GM18508 (cell line): Measurements from ENCODE around the gene C10orf71.
A peak's percentile ranks its signal among the peaks of the same experiment; 100 is the strongest.

ENCODE experiments used
- ATAC-seq: cut with Tn5 transposase; IDR thresholded peaks from one replicate; pipeline ENCODE4 v1.9.1; 2021; ENCODE audit warnings: moderate number of reproducible peaks; ENCODE audit not compliant: insufficient read depth, unreplicated experiment

C10orf71 gene

DNA sequence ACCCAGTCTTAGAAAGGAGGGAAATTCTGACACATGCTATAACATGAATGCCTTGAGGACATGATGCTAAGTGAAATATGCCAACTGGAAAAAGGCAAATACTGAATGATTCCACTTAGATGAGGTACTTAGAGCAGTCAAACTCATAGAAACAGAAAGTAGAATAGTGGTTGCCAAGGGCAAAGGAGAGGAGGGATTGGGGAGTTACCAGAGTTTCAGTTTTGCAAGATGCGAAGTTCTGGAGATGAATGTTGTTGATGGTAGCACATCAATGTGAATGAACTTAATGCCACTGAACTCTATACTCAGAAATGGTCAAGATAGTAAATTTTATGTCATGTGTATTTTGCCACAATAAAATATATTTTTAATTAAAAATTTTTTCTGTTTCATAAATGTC, 58.0 kb downstream of the C10orf71 start:
- peak; percentile 84 for ATAC-seq

DNA sequence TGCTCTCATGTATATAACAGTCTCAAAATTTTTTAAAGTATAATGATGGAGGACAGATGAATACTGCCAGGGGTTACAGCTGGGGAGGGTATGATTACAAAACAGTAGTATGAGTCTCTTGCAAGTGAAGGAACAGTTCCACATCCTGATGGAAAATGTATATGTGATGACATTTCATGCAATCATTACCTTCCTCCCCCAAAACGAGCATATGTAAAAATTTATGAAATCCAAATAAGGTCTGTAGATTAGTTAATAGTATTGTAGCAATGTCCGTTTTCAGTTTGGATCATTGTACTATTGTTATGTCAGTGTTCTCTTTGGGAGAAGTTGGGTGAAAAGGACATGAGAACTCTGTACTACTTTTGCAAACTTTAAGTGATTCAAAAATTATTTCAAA, 58.9 kb downstream of the C10orf71 start:
- ATAC-seq, result no peak

DNA sequence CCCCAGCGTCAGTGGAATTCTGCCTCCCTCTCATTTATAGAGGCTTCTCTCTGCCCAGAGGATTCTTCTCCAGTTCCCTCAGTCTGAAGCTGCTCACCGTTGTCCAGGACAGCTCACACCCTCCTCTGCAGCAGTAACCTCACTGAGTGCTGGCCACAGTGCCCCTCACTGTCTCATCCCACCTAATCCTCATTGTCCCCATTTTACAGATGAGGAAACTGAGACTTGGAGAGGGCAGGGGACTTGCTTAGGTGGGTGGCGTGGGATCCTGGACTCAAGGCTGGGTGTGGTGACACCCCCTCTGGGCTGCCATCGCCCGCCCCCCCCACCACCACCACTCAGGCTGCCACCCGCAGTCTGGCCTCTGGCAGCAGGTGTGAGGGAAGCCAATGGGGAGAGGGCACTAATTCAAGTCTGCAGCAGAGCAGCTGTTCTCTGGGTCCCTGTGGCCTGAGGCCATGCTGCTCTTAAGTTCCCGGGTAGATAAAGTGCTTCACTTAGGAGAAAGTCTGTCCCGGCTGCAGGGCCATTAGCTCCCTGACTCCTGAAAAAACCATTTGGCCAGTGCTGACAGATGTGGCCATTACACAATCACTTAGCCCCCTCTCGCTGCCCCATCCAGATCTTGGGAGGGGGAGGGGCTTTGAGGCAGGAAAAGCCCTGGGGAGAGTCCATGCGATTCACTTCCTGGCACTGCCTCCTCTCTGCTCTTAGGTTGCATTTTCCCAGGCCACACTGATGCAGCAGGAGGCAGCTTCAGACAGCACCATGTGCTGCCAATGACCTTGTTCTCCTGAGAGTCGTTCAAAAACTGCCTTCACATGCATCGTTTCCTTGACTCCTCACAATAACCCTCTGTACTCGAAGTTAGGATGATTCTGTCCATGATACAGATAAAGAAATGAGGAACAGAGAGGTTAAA, 60.6 kb downstream of the C10orf71 start:
- ATAC-seq, result no peak

DNA sequence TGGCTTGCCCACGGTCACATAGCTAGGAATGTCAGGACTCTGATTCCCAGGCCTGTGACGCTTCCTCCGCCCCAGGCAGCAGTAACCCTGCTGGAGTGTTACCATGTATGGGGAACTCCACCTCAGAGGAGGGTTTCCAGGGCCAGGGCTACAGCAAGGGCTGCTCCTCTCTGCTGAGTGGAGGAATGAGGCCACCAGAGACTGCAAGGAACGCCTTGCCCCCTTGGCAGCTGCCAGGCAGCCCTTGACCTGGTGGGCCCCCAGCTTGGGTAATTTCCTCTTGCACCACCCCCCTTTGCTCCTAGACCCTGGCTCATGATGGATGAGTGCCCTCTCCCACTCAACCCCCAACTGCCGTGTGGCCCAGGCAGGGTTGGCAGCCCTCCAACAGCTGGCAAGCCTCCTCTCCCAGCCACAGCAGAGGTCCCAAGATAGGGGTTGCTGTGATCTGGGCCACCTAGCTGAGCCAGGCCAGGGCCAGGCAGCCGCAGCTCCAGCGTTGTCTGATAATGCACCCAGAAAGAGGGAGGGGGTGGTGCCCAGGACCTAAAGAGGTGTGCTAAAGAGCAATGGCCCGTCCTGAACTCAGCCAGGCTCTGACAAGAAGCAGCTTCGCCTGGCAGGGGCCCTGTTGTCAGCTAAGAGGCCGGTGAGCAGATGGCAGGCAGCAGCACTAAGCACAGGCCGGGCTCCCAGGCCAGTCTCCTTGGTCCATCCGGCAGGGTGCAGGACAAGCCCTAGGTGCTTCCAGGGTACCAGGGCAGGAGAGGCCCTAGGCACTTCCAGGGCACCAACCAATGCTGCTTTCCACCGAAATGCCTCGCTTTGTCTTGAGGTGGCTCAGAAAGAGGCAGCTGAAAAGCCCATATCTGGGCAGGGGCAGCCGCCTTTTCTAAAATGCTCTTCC, 61.6 kb downstream of the C10orf71 start:
- ATAC-seq, result no peak

DNA sequence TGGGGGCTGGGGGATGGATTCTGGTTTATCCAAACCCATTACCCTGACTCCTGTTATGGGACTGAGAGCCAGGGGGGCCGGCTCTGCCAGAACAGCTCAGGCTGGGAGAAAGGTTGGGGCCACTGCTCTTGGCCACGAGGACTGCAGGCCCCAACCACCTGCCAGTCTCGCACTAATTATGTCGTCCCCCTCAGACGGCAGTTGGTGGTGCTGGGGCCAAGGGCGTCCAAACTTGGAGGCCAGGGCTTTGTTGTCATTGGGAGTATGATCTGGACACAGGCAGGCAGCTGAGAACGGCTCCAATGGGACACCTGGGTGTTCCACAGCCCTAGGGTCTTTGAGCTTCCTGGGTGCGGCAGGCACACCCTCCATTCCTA, 62.2 kb downstream of the C10orf71 start:
- ATAC-seq, result no peak

DNA sequence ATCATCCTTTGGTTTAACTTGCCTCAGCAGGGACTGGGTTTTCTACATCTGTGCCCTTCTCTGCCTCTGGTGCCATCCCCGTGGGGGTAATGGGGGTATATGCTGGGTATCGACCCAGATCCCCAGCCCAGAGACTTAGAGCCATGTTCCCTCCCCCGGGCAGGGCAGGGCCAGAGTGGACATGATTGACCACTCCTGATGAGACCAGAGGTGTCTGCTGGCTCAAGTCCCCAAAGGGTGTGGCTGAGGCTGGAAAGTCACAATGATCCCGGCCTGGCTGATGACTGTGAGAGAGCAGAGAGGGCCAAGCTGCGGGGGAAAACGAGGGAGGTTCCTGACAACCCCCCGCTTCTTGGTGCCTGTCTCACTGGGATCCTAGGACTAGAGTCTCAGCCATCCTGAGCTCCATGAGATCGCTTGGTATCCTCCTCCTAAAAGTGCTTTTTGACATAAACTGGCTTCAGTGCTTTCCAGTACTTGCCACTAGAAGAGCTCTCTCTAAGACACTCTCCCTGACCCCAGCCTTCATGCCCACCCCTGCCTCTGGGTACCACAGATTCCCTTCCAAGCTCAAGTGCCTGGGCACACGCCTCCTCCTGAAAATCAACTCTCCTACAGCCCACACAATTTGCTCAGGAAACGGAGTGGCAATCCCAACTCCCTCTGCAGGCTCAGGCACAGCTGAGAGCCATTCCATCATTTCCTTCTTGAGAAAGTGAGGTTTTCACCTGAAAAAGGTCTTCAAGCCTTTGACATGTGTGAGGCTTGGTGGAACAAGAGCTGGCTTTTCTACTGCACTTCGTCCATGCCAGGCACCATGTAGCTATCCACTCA, 63.0 kb downstream of the C10orf71 start:
- no peak for ATAC-seq

DNA sequence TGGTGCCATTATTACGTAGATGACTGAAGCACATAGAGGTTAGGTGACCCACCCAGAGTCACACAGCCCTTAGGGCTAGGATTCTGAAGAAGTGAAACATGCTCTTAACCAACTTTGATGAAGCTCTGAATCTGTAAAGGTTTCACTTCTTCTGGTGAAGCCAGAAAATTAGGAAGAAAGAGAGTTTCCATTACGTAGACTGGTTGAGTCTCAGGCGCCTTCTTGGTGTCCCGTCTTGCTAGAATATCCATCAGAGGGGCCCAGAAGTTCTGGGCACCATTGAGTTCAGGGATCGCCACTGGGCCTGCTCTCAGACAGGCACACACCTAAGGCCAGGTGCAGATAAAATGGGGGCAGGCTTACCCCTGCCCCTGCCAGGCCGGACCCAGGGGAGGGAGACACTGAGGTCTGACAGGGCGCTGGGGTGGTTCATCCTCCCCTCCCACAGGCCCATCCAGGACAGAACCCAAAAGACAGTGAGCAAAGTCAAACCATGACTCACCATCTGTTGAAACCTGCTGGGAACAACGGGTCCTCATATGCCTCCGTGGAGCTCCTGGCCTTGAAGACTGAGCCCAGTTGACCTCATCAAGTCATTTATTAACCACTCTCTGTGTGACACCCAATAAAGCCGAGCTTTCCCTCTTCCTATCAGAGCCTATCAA, 63.8 kb downstream of the C10orf71 start:
- peak; percentile 94 for ATAC-seq

DNA sequence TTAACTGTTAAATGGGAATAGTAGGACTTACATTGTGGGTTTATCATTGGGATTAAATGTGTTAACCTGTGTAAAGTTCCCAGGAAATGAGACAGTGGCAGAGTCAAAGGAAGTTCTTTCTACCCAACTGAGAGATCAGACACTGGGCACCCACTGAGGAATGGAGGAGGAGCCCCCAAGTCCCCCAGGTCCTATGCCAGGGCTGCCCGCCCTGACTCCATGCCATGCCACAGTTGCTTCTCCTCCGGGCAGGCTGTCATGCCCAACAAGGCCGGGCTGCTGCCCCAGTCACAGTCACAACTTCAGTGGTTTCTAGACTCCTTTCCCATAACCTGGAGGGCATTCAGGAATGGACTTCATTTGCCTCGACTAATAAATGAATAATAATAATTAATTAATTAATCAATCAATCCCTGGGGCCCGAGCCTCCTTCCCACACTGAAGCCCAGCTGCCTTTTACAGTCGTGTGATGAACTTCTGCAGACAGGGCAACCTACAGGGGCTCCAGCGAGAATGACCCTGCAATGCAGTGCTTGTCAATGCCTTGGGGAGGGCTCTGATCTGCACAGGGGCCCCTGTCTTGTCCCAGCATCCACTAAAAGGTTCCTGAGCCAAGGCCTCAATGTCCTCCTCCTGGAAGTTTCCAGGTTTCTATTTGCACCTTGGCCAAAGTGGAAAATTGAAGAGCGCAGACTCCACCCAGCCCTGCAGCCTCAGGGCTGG, 64.5 kb downstream of the C10orf71 start:
- no peak for ATAC-seq

DNA sequence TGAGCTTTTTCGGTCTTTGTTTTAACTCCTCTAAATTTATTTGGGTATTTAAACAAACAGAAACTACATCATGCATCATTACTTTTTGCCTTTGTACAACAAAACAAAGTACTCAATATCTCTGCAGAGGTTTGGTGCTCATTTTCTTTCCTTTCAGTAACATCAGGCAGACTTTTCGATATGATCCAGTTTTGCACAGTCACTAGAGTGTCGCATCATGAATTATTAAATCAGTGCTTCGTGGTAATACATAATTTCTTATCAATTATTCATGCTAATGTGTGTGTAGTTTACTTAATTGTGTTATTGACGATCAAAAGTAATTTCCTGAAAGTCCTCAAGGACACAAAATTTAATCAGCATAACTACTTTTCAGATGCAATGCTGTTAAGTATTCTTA, 65.1 kb downstream of the C10orf71 start:
- no peak for ATAC-seq

DNA sequence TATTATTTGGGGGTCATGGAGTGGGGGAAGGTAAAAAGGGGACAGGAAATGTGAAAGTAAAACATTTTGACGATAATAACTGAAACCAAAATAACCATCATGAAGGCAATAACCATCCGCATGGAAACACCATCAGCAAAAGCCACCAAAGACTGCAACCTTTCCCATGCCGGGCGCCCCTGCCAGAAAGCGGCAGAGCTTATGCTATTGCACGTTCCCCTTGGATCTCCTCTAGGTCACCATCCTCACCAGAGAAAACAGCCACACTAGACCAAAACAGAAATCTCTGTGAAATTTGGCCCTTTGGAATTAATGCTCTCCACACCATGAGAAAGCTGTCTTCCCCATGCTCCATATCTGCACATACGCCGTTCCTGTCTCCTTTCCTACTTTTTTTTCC, 65.8 kb downstream of the C10orf71 start:
- no peak for ATAC-seq

DNA sequence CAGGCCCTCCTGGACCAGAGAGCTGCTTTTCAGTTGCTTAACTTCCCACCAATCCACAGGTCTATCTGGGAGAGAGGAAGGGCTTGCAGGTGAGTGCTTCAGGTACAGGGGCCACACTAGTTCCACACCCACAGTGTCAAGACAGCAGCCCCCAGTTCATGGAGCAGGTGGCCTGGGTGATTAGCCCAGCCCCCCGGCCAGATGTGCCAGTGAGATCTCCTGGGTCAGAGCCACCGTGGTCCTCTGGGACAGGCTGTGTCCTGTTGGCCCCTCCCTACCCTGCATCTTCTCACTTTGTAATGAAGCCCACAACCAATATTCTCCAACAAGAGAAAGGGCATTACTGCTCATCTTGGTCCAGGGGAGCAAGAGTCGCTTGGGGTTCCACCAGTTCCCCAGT, 66.3 kb downstream of the C10orf71 start:
- no peak for ATAC-seq

DNA sequence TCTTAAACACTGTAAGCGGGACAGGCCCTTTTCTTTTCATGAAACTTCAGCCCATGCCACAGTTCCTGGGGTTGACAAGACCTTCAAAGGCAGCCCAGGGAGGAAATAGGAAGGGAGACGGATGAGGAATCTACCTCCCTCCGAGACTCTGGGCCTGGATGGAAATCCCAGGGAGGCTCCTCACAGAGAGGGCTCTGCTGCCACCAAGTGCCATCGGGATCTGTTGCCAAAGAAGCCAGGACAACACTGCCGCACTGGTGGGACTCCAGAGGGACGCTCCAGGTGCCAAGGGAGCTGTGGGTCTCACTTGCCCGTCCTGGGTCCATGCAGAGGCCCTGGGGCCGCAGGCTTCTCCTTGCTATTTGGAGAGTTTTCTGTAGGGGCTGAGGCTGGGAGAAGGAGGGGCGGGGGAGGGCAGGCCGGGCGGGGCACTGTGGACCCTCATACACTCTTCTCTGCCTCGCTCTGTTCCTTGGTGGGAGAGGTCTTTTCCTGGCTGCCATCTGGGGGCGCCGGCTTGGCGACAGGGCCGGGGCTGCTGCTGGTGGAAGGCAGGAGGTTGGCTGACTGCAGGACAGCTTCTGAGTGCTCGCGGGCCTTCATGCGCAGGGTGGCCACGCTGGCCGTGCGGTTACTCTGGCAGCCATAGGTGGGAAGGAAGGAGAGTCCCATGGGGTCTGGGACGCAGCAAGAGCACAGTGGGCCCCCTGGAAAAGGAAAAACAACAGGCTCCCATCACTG, 66.9 kb downstream of the C10orf71 start:
- ATAC-seq, result no peak

DNA sequence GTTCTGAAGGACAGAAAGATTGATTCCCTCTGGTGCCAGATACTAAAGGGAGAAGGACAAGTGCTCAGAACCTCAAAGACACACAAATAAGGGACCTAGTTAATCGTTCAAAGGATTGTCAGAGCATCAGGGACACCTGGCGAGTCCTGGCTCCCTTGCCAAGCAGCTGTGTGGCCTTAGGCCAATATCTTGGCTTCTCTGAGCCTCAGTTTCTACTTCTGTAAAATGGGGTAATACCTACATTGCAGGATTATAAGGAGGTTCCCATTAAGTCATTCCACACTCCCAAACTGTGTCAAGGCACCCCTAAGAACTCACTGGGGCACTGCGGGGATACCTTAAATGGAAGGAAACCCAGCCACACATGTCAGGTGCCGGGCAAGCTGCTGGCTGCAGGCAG, 67.5 kb downstream of the C10orf71 start:
- ATAC-seq, result no peak

DNA sequence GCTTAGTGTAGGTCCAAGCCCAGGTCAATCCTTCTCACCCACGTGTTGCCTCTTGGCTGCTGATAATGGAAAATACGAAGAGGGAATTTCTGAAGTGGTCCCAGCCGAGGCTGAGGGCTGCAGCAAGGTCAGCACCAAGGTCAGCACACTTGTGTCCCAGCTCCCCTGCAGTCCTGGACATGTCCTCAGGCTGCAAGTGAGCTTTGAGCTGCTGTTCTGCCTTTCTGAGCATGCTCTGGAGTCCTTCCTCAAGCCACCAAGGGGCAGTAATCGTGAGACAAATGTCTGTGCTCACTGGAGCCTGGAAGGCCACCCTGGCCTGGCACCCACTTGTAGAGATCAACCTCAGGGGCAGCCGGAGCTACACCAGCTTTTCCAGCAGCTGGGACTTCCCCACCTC, 68.6 kb downstream of the C10orf71 start:
- no peak for ATAC-seq

DNA sequence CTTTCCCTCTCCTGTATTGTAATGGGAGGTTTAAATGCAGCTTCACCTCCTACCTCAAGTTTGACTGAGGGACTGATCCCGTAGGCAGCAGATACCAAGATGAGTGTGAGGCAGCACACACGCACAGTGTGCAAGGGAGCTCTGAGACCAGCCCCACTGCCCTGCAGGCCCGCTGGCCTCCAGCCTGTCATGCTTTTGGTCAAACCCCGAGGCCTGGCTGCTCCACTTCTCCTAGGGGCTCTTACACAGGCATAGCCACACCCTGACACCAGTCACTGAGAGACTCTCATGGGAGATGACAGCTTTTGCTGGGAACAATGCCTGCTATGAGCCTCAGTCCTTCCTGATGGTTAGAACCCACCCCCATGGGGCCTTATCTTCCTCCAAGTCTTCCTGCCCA, 69.3 kb downstream of the C10orf71 start:
- ATAC-seq, result no peak

DNA sequence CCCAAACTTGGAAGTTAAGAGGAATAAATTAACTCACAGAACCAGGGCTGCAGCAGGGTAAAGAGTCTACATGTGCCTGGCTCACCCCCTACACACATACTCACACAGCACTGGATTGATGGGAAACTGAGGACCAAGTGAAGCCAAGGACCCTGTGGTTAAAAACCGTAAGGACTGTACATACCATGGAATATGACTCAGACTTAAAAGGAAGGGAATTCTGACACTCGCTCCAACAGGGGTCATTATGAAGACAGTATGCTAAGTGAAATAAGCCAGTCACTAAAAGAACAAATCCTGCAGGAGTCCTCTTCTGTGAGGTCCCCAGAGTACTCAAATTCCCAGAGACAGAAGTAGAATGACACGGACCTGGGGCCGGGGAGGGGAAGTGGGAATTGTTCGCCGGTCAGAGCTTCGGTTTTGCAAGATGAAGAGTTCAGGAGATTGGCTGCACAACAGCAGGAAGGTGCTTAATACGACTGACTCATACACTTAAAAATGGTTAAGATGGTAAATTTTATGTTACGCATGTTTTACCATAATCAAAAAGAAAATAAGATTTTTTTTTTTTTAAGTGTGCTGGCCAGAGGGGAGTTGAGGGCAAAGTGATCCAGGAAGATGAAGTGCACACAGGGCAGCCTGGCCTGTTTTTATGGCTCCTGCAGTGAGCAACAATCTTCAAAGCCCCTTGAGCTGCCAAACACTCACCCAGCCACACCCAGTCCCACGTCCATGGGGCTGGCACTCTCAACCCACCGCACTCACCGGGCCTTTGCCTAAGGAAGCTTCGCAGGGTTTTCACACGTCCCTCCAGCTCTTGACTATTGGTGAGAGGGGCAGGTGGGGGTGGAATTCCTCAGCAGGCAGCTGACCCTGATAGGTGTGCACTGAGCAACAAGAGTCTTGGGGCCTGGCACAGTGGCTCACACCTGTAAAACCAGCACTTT, 70.5 kb downstream of the C10orf71 start:
- ATAC-seq, result no peak

DNA sequence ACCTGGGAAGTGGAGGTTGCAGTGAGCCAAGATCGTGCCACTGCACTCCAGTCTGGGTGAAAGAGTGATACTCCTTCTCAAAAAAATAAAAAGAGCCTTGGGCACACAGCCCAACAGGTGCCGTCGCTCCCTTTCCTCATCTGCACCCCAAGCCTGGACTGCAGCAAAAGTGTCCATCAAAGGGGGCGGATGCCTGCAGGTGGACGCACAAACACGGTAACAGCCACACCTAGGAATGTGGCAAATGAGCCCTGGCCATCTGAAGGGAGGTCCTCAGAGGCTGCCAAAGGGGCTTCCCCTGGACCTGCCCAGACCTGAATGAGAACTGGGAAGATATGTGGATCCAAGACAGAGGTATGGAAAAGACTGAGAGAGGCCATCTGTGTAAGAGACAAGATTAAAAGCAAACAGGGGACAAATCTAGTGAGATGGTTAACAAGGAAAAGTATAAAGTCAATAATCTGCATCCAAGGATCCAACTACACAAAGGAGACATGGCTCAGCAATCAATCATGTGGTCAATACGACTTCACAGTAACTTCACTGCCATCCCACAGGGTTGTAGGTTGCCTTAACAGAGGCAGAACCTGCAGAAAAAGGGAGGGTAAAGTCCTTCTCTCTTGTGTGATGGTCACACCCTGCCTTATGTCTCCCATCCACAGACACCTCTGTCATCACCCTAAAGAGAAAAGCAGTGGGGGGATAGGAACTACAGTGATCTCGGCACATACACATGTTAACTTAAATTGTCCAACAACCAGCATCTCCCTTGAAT, 71.5 kb downstream of the C10orf71 start:
- ATAC-seq, result no peak
